ENCODE results near the gene SNTG2.

- TF ChIP-seq CTCF (IDR thresholded peaks at IDR 0.05) (no peak), POLR2A (IDR thresholded peaks at IDR 0.05) (no peak)
Observed at GRCh38 chr2:1156059-1156458, 205.4 kb downstream of the SNTG2 start.

Data from esophagus squamous epithelium (tissue), 4 donors.